B cell (primary cell): ENCODE results near the gene SIRT7. TPM values are rescaled to one million over a fixed set of nuclear protein-coding genes. Genes with fewer than 3 reads are reported as not detected.

Experiments used
- ATAC-seq: fragments of 200-7000 bp; cut with Tn5 transposase; one replicate; pipeline ENCODE4 v1.10.0; 2021; ENCODE audit warnings: low read depth, mild to moderate bottlenecking, moderate number of reproducible peaks, moderate library complexity
- CTCF ChIA-PET: fragments of 350-600 bp; sonication (Branson Sonifier 250); formaldehyde crosslinking; loops from one replicate; lab custom pipeline; 2021; ENCODE audit warnings: antibody characterized with exemption, inconsistent platforms; lab: Charles Lee
- POLR2A ChIA-PET: fragments of 350-600 bp; sonication (Branson Sonifier 250); formaldehyde crosslinking; loops from one replicate; lab custom pipeline; 2021; ENCODE audit warnings: antibody characterized with exemption; lab: Charles Lee
- DNase-seq: peaks from one replicate; pipeline ENCODE4 v3.0.0; 2013
- H2AFZ ChIP-seq: 2 replicates; pipeline ENCODE4 v1.6.1; 2012; ENCODE audit warnings: mild to moderate bottlenecking, low read depth, low read length; ENCODE audit not compliant: insufficient read depth, poor library complexity, severe bottlenecking
- H3K27ac ChIP-seq, 2 donors: 1 replicate in 1 of 2; 2 replicates in 1 of 2; pipeline ENCODE4 v1.5.1; 2012 to 2013; ENCODE audit warnings: low read length in 2 of 2, mild to moderate bottlenecking in 2 of 2, moderate library complexity in 1 of 2
- H3K27me3 ChIP-seq, 4 experiments: fragments of 200-600 bp in 1 of 4; sonication (generic) in 1 of 4; replicated peaks in 1 of 4; 1 replicate in 2 of 4; 2 replicates in 2 of 4; pipeline versions ENCODE4 v1.6.1 to v1.7.0; 2013 to 2016; ENCODE audit warnings: low read length in 3 of 4, mild to moderate bottlenecking in 2 of 4, mixed read lengths in 1 of 4, moderate library complexity in 1 of 4; ENCODE audit not compliant: insufficient read depth in 4 of 4, control insufficient read depth in 3 of 4; ENCODE audit errors: control extremely low read depth in 1 of 4
- H3K36me3 ChIP-seq, 2 experiments: replicated peaks in 1 of 2; 1 replicate in 1 of 2; 2 replicates in 1 of 2; pipeline versions ENCODE4 v1.6.1 to v1.7.1; 2013; ENCODE audit warnings: low read length in 1 of 2; ENCODE audit not compliant: insufficient read depth in 2 of 2, control insufficient read depth in 1 of 2; ENCODE audit errors: control extremely low read depth in 1 of 2, extremely low read depth in 1 of 2
- H3K4me1 ChIP-seq, 2 donors: fragments of 200-600 bp in 1 of 2; sonication (generic) in 1 of 2; 1 replicate in 1 of 2; 2 replicates in 1 of 2; pipeline versions ENCODE4 v1.5.1 to v1.6.1; 2013 to 2017; ENCODE audit warnings: low read length in 2 of 2; ENCODE audit not compliant: control insufficient read depth in 2 of 2, insufficient read depth in 2 of 2
- H3K4me2 ChIP-seq: replicated peaks from 2 replicates; pipeline ENCODE3; 2012; ENCODE audit warnings: mild to moderate bottlenecking, low read depth, low read length; ENCODE audit not compliant: poor library complexity, severe bottlenecking
- H3K4me3 ChIP-seq, 5 experiments: fragments of 200-600 bp in 1 of 5; sonication (generic) in 1 of 5; 1 replicate in 3 of 5; 2 replicates in 2 of 5; pipeline versions ENCODE4 v1.5.1 to v1.7.0; 2011 to 2016; ENCODE audit warnings: low read length in 4 of 5, mild to moderate bottlenecking in 4 of 5, low read depth in 2 of 5, control low read depth in 1 of 5, moderate library complexity in 1 of 5; ENCODE audit not compliant: insufficient read depth in 1 of 5; ENCODE audit errors: control extremely low read depth in 1 of 5, extremely low read depth in 1 of 5
- H3K79me2 ChIP-seq: fragments of 200-600 bp; sonication (generic); one replicate; pipeline ENCODE4 v1.6.0; 2016; ENCODE audit warnings: low read length; ENCODE audit not compliant: control insufficient read depth, insufficient read depth
- H3K9ac ChIP-seq: fragments of 200-600 bp; sonication (generic); 2 replicates; pipeline ENCODE4 v1.6.1; 2017; ENCODE audit warnings: mild to moderate bottlenecking, low read length, moderate library complexity
- H3K9me3 ChIP-seq, 3 donors: one replicate each; pipeline versions ENCODE4 v1.6.1 to v1.7.1; 2013; ENCODE audit warnings: low read length in 2 of 3; ENCODE audit not compliant: control insufficient read depth in 2 of 3, insufficient read depth in 1 of 3; ENCODE audit errors: control extremely low read depth in 1 of 3
- H4K20me1 ChIP-seq: 2 replicates; pipeline ENCODE4 v1.6.0; 2012; ENCODE audit warnings: mild to moderate bottlenecking, low read length; ENCODE audit not compliant: insufficient read depth, control insufficient read depth, poor library complexity, severe bottlenecking
- H3K27ac Mint-ChIP-seq: one replicate; pipeline ENCODE4 v1.8.0; 2021; ENCODE audit warnings: mixed read lengths
- H3K27me3 Mint-ChIP-seq: one replicate; pipeline ENCODE4 v1.8.0; 2021; ENCODE audit warnings: mixed read lengths
- H3K4me1 Mint-ChIP-seq: one replicate; pipeline ENCODE4 v1.8.0; 2021; ENCODE audit warnings: mixed read lengths
- H3K4me3 Mint-ChIP-seq: one replicate; pipeline ENCODE4 v1.8.0; 2021; ENCODE audit warnings: mixed read lengths
- H3K9me3 Mint-ChIP-seq: one replicate; pipeline ENCODE4 v1.8.0; 2022; ENCODE audit warnings: mixed read lengths; ENCODE audit not compliant: insufficient read depth
- EZH2 ChIP-seq: IDR thresholded peaks from 2 replicates; pipeline ENCODE4 v1.6.1; 2012; ENCODE audit warnings: borderline replicate concordance, low read depth, mild to moderate bottlenecking, moderate library complexity, low read length; ENCODE audit not compliant: insufficient read depth, poor library complexity, severe bottlenecking
- WGBS: methylation state at CpG from one replicate; pipeline ENCODE4 v1.1.5; 2013; ENCODE audit warnings: missing lambda C conversion rate; ENCODE audit not compliant: insufficient coverage; 5-methylcytosine and 5-hydroxymethylcytosine counted together
- intact Hi-C: fragments of 100-400 bp; cut with micrococcal nuclease; formaldehyde crosslinking; loops from one replicate; pipeline ENCODE4 v1.10.0; 2022
- polyA plus RNA-seq: library from polyadenylated mRNA; depleted of rRNA; stranded (reverse); fragments of >200 nt; gene quantifications from 2 replicates; pipeline ENCODE4 v1.2.3, GENCODE V29; 2012
- total RNA-seq, 2 donors: library from RNA; stranded (reverse); fragments of 120-200 nt in 1 of 2; gene quantifications; 1 replicate in 1 of 2; 2 replicates in 1 of 2; pipeline versions ENCODE4 v1.2.3 to v1.2.4, GENCODE V29; 2013 to 2022
- TF ChIP-seq, protein P1 (sequence below): fragments of 200-600 bp; IDR thresholded peaks from one replicate; pipeline ENCODE4 v1.8.0; 2022; ENCODE audit warnings: antibody characterized with exemption, mild to moderate bottlenecking

Gene SIRT7
- total and polyA plus RNA-seq, 2 donors (not counting 1 experiment from before 2014, with no cell fraction given) = 77.2 to 82.7 TPM

DNA sequence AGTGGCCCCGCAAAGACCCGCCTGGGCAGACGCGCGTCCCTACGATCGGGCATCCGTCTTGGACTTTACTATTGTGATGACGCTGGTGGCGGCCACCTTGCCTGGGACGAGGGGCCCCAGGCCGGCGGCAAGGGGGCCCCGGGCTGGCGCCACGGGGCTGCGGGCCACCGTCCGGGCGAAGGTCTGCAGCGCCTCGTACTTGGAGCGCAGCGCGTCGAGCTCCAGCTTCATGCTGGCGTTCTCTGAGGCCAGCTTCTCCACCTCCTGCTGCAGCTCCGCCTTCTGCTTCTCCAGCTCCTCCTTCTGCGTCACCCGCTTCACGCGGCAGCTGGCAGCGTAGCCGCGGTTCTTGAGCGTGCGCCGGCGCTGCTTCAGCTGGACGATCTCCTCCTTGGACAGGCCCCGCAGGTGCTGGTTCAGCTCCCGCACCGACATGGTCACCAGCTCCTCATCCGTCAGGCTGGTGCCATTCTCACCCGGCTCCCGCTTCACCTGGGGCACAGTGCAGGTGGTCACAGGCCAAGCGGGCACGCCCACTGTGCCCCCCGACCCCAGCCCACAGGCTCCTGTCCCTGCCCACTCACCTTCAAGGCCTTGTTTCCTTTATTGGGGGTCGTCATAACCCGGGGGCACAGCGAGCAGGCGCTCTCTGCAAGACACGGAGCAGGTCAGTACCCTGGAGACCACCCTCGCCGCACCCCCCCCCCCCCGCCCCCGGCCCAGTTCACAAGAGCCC lies 4.8 kb upstream of the SIRT7 start:
- Mint-ChIP-seq H3K27ac (no peak overlapping the region), H3K27me3 (no peaks in the 10 kb centered on the region), H3K4me3 (no peak overlapping the region), H3K4me1 (peaks cover 35% of the 10 kb centered on the region), H3K9me3 (no peaks in the 10 kb centered on the region)
- H3K9me3 ChIP-seq = no peaks in the 10 kb centered on the region
- H3K4me1 ChIP-seq = peaks cover 19 to 31% of the 10 kb centered on the region in 2 donors
- no peaks in the 10 kb centered on the region for H3K27me3 ChIP-seq
- H3K4me3 ChIP-seq = no peak overlapping the region
- no peak overlapping the region for H3K27ac ChIP-seq
- no peak overlapping the region for H3K9ac ChIP-seq
- no peak for DNase-seq
- H4K20me1 ChIP-seq = peaks cover 37% of the 10 kb centered on the region
- TF ChIP-seq EZH2 = no peak
- TF ChIP-seq, protein P1, sequence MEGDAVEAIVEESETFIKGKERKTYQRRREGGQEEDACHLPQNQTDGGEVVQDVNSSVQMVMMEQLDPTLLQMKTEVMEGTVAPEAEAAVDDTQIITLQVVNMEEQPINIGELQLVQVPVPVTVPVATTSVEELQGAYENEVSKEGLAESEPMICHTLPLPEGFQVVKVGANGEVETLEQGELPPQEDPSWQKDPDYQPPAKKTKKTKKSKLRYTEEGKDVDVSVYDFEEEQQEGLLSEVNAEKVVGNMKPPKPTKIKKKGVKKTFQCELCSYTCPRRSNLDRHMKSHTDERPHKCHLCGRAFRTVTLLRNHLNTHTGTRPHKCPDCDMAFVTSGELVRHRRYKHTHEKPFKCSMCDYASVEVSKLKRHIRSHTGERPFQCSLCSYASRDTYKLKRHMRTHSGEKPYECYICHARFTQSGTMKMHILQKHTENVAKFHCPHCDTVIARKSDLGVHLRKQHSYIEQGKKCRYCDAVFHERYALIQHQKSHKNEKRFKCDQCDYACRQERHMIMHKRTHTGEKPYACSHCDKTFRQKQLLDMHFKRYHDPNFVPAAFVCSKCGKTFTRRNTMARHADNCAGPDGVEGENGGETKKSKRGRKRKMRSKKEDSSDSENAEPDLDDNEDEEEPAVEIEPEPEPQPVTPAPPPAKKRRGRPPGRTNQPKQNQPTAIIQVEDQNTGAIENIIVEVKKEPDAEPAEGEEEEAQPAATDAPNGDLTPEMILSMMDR = no peak
- POLR2A ChIA-PET = no interaction called here
- H3K4me2 ChIP-seq = no peak overlapping the region
- peaks cover 0 to 6% of the 10 kb centered on the region in 2 experiments for H3K36me3 ChIP-seq
- CTCF ChIA-PET = no interaction called here
- no peak for ATAC-seq
- H2AFZ ChIP-seq = no peak overlapping the region
- H3K79me2 ChIP-seq = peaks cover 70% of the 10 kb centered on the region
- 92% methylated on average over 51 of the region's 58 CpGs for WGBS
- intact Hi-C loops = no loop called here

DNA sequence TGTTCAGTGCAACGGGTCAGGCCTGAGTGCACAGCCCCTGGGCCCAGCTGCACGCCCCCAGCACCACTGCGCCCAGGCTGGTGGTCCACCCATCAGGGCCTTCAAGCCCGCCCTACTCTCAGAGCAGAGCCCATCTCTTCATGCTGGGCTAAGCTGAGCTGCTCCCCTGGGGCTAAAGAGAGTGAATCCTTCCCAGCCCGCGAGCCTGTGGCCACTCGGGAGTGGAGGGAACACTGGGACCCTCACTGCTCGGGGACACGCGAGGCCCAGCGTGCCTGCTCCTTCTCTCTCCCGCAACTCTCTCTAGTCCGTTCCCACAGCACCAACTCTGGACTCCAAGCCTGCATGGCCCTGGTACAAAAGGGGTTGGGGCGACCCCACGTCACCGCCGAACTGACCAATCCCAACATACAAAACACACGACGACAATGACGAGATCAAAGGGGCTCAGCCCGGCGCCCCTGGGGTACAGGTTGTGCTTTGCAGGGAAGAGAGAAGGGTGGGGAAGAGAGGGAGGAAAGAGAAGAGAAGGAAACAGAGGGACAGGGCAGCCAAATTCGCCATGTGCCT lies 4.1 kb upstream of the SIRT7 start:
- H3K4me2 ChIP-seq = no peak overlapping the region
- POLR2A ChIA-PET = interaction anchor here (0.6 kb wide), 1 partner anchor 209 kb away, joined by 4 read pairs; no protein-coding TSS in a partner anchor
- peaks cover 0 to 6% of the 10 kb centered on the region in 2 experiments for H3K36me3 ChIP-seq
- Mint-ChIP-seq H3K4me3 (no peak overlapping the region), H3K4me1 (peaks cover 38% of the 10 kb centered on the region), H3K27me3 (no peaks in the 10 kb centered on the region), H3K9me3 (no peaks in the 10 kb centered on the region), H3K27ac (no peak overlapping the region)
- ATAC-seq = no peak
- peaks cover 22 to 35% of the 10 kb centered on the region in 2 donors for H3K4me1 ChIP-seq
- no peaks in the 10 kb centered on the region for H3K9me3 ChIP-seq
- H3K4me3 ChIP-seq = no peak overlapping the region
- H4K20me1 ChIP-seq = peaks cover 42% of the 10 kb centered on the region
- H2AFZ ChIP-seq = no peak overlapping the region
- H3K79me2 ChIP-seq = peaks cover 76% of the 10 kb centered on the region
- CTCF ChIA-PET = no interaction called here
- no peak for DNase-seq
- TF ChIP-seq EZH2 = no peak
- TF ChIP-seq, protein P1 = no peak
- intact Hi-C loops = no loop called here
- WGBS = 95% methylated on average over 13 of the region's 23 CpGs
- no peak overlapping the region for H3K9ac ChIP-seq
- no peak overlapping the region for H3K27ac ChIP-seq
- H3K27me3 ChIP-seq = no peaks in the 10 kb centered on the region
